Activated CD8-positive, alpha-beta T cell treated with anti-CD3 and anti-CD28 coated beads for 36 hours (primary cell): ENCODE data around the gene RPL35. TPM values are rescaled to one million over a fixed set of nuclear protein-coding genes. Genes with fewer than 3 reads are reported as not detected.
"Not testable (repeated sequence)": the region's sequence is repeated elsewhere in the genome, so short reads cannot be mapped to it uniquely, and the experiment has no call there.

Experiments used
- ATAC-seq: fragments of 200-7000 bp; cut with Tn5 transposase; one replicate; pipeline ENCODE4 v1.10.0; 2021; ENCODE audit warnings: mild to moderate bottlenecking, moderate library complexity
- CTCF ChIA-PET: fragments of 350-600 bp; sonication (Branson Sonifier 250); formaldehyde crosslinking; loops from one replicate; lab custom pipeline; 2021; ENCODE audit warnings: antibody characterized with exemption; lab: Charles Lee
- POLR2A ChIA-PET: fragments of 350-600 bp; sonication (Branson Sonifier 250); formaldehyde crosslinking; loops from one replicate; lab custom pipeline; 2021; ENCODE audit warnings: antibody characterized with exemption; lab: Charles Lee
- DNase-seq: peaks from one replicate; pipeline ENCODE4 v3.0.0-alpha.2; 2020
- H3K27ac Mint-ChIP-seq: one replicate; pipeline ENCODE4 v1.8.0; 2021; ENCODE audit warnings: mild to moderate bottlenecking, mixed read lengths
- H3K27me3 Mint-ChIP-seq: one replicate; pipeline ENCODE4 v1.8.0; 2021; ENCODE audit warnings: mixed read lengths
- H3K36me3 Mint-ChIP-seq: one replicate; pipeline ENCODE4 v1.8.0; 2021; ENCODE audit warnings: low read depth, mixed read lengths
- H3K4me1 Mint-ChIP-seq: one replicate; pipeline ENCODE4 v1.8.0; 2021; ENCODE audit warnings: low read depth, mixed read lengths
- H3K4me3 Mint-ChIP-seq: one replicate; pipeline ENCODE4 v1.8.0; 2021; ENCODE audit warnings: mild to moderate bottlenecking, moderate library complexity, mixed read lengths
- H3K9me3 Mint-ChIP-seq: one replicate; pipeline ENCODE4 v1.8.0; 2021; ENCODE audit warnings: mixed read lengths
- CTCF ChIP-seq: fragments of 200-600 bp; IDR thresholded peaks from one replicate; pipeline ENCODE4 v1.8.0; 2022; ENCODE audit warnings: antibody characterized with exemption, mild to moderate bottlenecking
- intact Hi-C: fragments of 100-400 bp; cut with micrococcal nuclease; formaldehyde crosslinking; loops from one replicate; pipeline ENCODE4 v1.10.0; 2022
- total RNA-seq, 2 experiments: library from RNA; stranded (reverse); gene quantifications; one replicate each; pipeline ENCODE4 v1.2.3, GENCODE V29; 2021

Gene RPL35
- total RNA-seq, 2 experiments from 2014 or later = 2,301 to 2,341 TPM

GRCh38 chr9:124839612-124840299 lies 22.0 kb downstream of the RPL35 start:
- CTCF ChIA-PET = interaction anchor here (0.8 to 8.4 kb wide), 14 partner anchors 8 to 132 kb away, joined by 3 to 66 read pairs (median 4); partner anchors contain the start of genes NR6A1, OLFML2A and WDR38
- DNase-seq (no peak), ATAC-seq (peak; percentile 62)
- Mint-ChIP-seq H3K9me3 (no peaks in the 10 kb centered on the region), H3K4me3 (no peak overlapping the region), H3K36me3 (no peaks in the 10 kb centered on the region), H3K4me1 (no peaks in the 10 kb centered on the region), H3K27me3 (peaks cover 15% of the 10 kb centered on the region), H3K27ac (no peak overlapping the region)
- POLR2A ChIA-PET = interaction anchor here (1.0 to 1.5 kb wide), 2 partner anchors 10 to 16 kb away, joined by 3 read pairs; no protein-coding TSS in a partner anchor
- intact Hi-C loops = no loop called here
- no peak for TF ChIP-seq CTCF

GRCh38 chr9:124838567-124839275 lies 23.0 kb downstream of the RPL35 start:
- ATAC-seq = not testable (repeated sequence)

GRCh38 chr9:124838132-124838531 lies 23.6 kb downstream of the RPL35 start:
- H3K27ac Mint-ChIP-seq, H3K4me3 Mint-ChIP-seq, DNase-seq, intact Hi-C loops, ATAC-seq, H3K4me1 Mint-ChIP-seq, H3K36me3 Mint-ChIP-seq, POLR2A ChIA-PET, H3K9me3 Mint-ChIP-seq: not testable (repeated sequence)
- CTCF ChIA-PET = interaction anchor here (8.0 to 8.4 kb wide), 2 partner anchors 15 to 64 kb away, joined by 57 to 66 read pairs; partner anchors contain the start of genes NR6A1, OLFML2A and WDR38
- peaks cover 17% of the 10 kb centered on the region for H3K27me3 Mint-ChIP-seq

More at GRCh38 chr9:124838567-124839275, 23.0 kb downstream of the RPL35 start:
- H3K4me1 Mint-ChIP-seq, intact Hi-C loops, H3K36me3 Mint-ChIP-seq, H3K4me3 Mint-ChIP-seq, H3K9me3 Mint-ChIP-seq, H3K27ac Mint-ChIP-seq, DNase-seq: not testable (repeated sequence)
- peaks cover 17% of the 10 kb centered on the region for H3K27me3 Mint-ChIP-seq
- ChIA-PET POLR2A (interaction anchor here (1.5 kb wide), 1 partner anchor 17 kb away, joined by 3 read pairs; no protein-coding TSS in a partner anchor), CTCF (interaction anchor here (8.0 to 8.4 kb wide), 2 partner anchors 15 to 64 kb away, joined by 57 to 66 read pairs; partner anchors contain the start of genes NR6A1, OLFML2A and WDR38)

- ChIA-PET CTCF (interaction anchor here (0.9 to 8.4 kb wide), 2 partner anchors 18 to 61 kb away, joined by 3 to 66 read pairs; partner anchors contain the start of genes NR6A1, OLFML2A and WDR38), POLR2A (no interaction called here)
- no peaks in the 10 kb centered on the region for H3K9me3 Mint-ChIP-seq
- intact Hi-C loops = no loop called here
- no peak for DNase-seq
- no peak for ATAC-seq
- H3K27ac Mint-ChIP-seq = no peak overlapping the region
- no peaks in the 10 kb centered on the region for H3K36me3 Mint-ChIP-seq
- H3K27me3 Mint-ChIP-seq = peaks cover 21% of the 10 kb centered on the region
- H3K4me1 Mint-ChIP-seq = no peaks in the 10 kb centered on the region
- no peak for TF ChIP-seq CTCF
- no peak overlapping the region for H3K4me3 Mint-ChIP-seq
These were observed 26.7 kb downstream of the RPL35 start for GRCh38 chr9:124835026-124835557.

GRCh38 chr9:124834591-124834990 lies 27.2 kb downstream of the RPL35 start:
- intact Hi-C loops = no loop called here
- no peaks in the 10 kb centered on the region for H3K9me3 Mint-ChIP-seq
- DNase-seq (no peak), ATAC-seq (no peak)
- POLR2A ChIA-PET = no interaction called here
- no peaks in the 10 kb centered on the region for H3K4me1 Mint-ChIP-seq
- no peak overlapping the region for H3K27ac Mint-ChIP-seq
- H3K36me3 Mint-ChIP-seq = no peaks in the 10 kb centered on the region
- no peak overlapping the region for H3K4me3 Mint-ChIP-seq
- no peak for TF ChIP-seq CTCF
- CTCF ChIA-PET = interaction anchor here (0.9 to 8.4 kb wide), 2 partner anchors 19 to 60 kb away, joined by 3 to 66 read pairs; partner anchors contain the start of genes NR6A1, OLFML2A and WDR38
- peaks cover 21% of the 10 kb centered on the region for H3K27me3 Mint-ChIP-seq
